ENCODE results near the gene ARFGAP1. TPM values are rescaled to one million over a fixed set of nuclear protein-coding genes. Genes with fewer than 3 reads are reported as not detected.

ARFGAP1 gene
- total and polyA plus RNA-seq, 2 of the 8 experiments (the other 6 are each of a cell fraction or from before 2014, with no cell fraction given), result 93.7 to 100 TPM

- no peak for TF ChIP-seq BCL11A (IDR thresholded peaks at IDR 0.05; ENCODE audit: low read depth in 2 of 2, low read length in 2 of 2)
Measured at GRCh38 chr20:63282946-63283345, 10.3 kb downstream of the ARFGAP1 start (continued).
